HCT116 (cell line): ENCODE data around the gene PPP6R3. TPM values are rescaled to one million over a fixed set of nuclear protein-coding genes. Genes with fewer than 3 reads are reported as not detected.

Source experiments
- ATAC-seq: fragments of 200-7000 bp; cut with Tn5 transposase; 2 replicates; pipeline ENCODE4 v1.9.1; 2020; ENCODE audit warnings: mild to moderate bottlenecking, moderate library complexity
- BruUV-seq: library from RNA; stranded (reverse); fragments of 400-500 nt; replicated peaks from 2 replicates; lab custom pipeline; 2021; lab: Mats Ljungman, UMichigan
- CTCF ChIA-PET: fragments of 300-600 bp; sonication (Branson Sonifier 250); formaldehyde crosslinking; loops from one replicate; lab custom pipeline; 2021; ENCODE audit warnings: antibody characterized with exemption; lab: Charles Lee
- POLR2A ChIA-PET: fragments of 300-600, 350-600 bp; sonication (Branson Sonifier 250); formaldehyde crosslinking; loops from one replicate; lab custom pipeline; 2021; ENCODE audit warnings: antibody characterized with exemption; lab: Charles Lee
- RAD21 ChIA-PET, 2 experiments: fragments of 300-600 bp; sonication (Branson Sonifier 250); formaldehyde crosslinking; loops; one replicate each; lab custom pipeline; 2023; ENCODE audit warnings: low total read pairs in 2 of 2; ENCODE audit not compliant: uncharacterized antibody in 2 of 2, unreplicated experiment in 2 of 2, low non-redundant PET in 1 of 2; lab: Charles Lee
- DNase-seq: peaks from one replicate; pipeline ENCODE4 v3.0.0-alpha.2; 2010; ENCODE audit warnings: low read depth, low spot score
- H2AFZ ChIP-seq: fragments of 200-600 bp; shearing (Covaris generic), sonication (generic); 2 replicates; pipeline ENCODE4 v1.6.1; 2017; ENCODE audit warnings: low read depth, mixed run types, mixed read lengths, antibody characterized with exemption, low read length; ENCODE audit not compliant: poor library complexity, severe bottlenecking
- H3K27ac ChIP-seq: 2 replicates; pipeline ENCODE4 v1.5.1; 2012; ENCODE audit warnings: low read depth, low read length
- H3K27me3 ChIP-seq: fragments of 200-600 bp; sonication (generic); 2 replicates; pipeline ENCODE4 v1.6.1; 2016; ENCODE audit warnings: mixed run types, low read length, mixed read lengths; ENCODE audit not compliant: insufficient read depth
- H3K36me3 ChIP-seq, 2 experiments: fragments of 200-500 bp in 1 of 2; fragments of 200-600 bp in 1 of 2; sonication (Bioruptor generic) in 1 of 2; sonication (generic) in 1 of 2; 2 replicates each; pipeline versions ENCODE4 v1.5.1 to v1.6.1; 2014 to 2016; ENCODE audit warnings: low read length in 2 of 2, inconsistent platforms in 1 of 2, mixed read lengths in 1 of 2, mixed run types in 1 of 2; ENCODE audit not compliant: insufficient read depth in 2 of 2, control insufficient read depth in 1 of 2
- H3K4me1 ChIP-seq, 2 experiments: fragments of 200-600 bp in 1 of 2; sonication (generic) in 1 of 2; 2 replicates each; pipeline versions ENCODE4 v1.5.1 to v1.6.1; 2012 to 2017; ENCODE audit warnings: low read length in 2 of 2, inconsistent platforms in 1 of 2, mild to moderate bottlenecking in 1 of 2, mixed read lengths in 1 of 2, mixed run types in 1 of 2, moderate library complexity in 1 of 2; ENCODE audit not compliant: insufficient read depth in 2 of 2, control insufficient read depth in 1 of 2
- H3K4me2 ChIP-seq: fragments of 200-600 bp; sonication (generic); 2 replicates; pipeline ENCODE4 v1.6.1; 2017; ENCODE audit warnings: mixed run types, low read length, mixed read lengths
- H3K4me3 ChIP-seq, 2 experiments: fragments of 200-600 bp in 1 of 2; sonication (generic) in 1 of 2; replicated peaks in 1 of 2; 2 replicates each; pipeline ENCODE4 v1.5.1; 2011 to 2016; ENCODE audit warnings: low read length in 2 of 2, control low read depth in 1 of 2, low read depth in 1 of 2, mild to moderate bottlenecking in 1 of 2, mixed read lengths in 1 of 2, mixed run types in 1 of 2
- H3K79me2 ChIP-seq: fragments of 200-600 bp; sonication (generic); 2 replicates; pipeline ENCODE4 v1.6.1; 2017; ENCODE audit warnings: mild to moderate bottlenecking, mixed run types, low read length, moderate library complexity, mixed read lengths; ENCODE audit not compliant: insufficient read depth
- H3K9ac ChIP-seq: fragments of 200-600 bp; sonication (generic); 2 replicates; pipeline ENCODE4 v1.6.1; 2016; ENCODE audit warnings: low read length, mixed read lengths
- H3K9me2 ChIP-seq: fragments of 200-600 bp; sonication (generic), shearing (Covaris generic); 2 replicates; pipeline ENCODE4 v1.6.1; 2017; ENCODE audit warnings: mixed run types, mild to moderate bottlenecking, moderate library complexity; ENCODE audit not compliant: insufficient read depth
- H3K9me3 ChIP-seq, 2 experiments: fragments of 200-500 bp in 1 of 2; fragments of 200-600 bp in 1 of 2; sonication (Bioruptor generic) in 1 of 2; sonication (generic) in 1 of 2; 2 replicates each; pipeline ENCODE4 v1.6.1; 2014 to 2017; ENCODE audit warnings: low read length in 2 of 2, mixed read lengths in 2 of 2, inconsistent platforms in 1 of 2, low read depth in 1 of 2, mild to moderate bottlenecking in 1 of 2, mixed run types in 1 of 2, moderate library complexity in 1 of 2; ENCODE audit not compliant: control insufficient read depth in 1 of 2, insufficient read depth in 1 of 2
- H4K20me1 ChIP-seq: fragments of 200-600 bp; sonication (generic), shearing (Covaris generic); 2 replicates; pipeline ENCODE4 v1.6.1; 2017; ENCODE audit warnings: mixed run types, mild to moderate bottlenecking, moderate library complexity; ENCODE audit not compliant: insufficient read depth
- CEBPB ChIP-seq: IDR thresholded peaks from 2 replicates; pipeline ENCODE4 v1.6.1; 2012; ENCODE audit warnings: low read depth
- REST ChIP-seq: IDR thresholded peaks from 2 replicates; pipeline ENCODE4 v1.6.1; 2012; ENCODE audit warnings: low read depth
- TCF7L2 ChIP-seq: IDR thresholded peaks from 2 replicates; pipeline ENCODE4 v1.7.0; 2011; ENCODE audit warnings: borderline replicate concordance, inconsistent platforms; ENCODE audit not compliant: insufficient read depth, insufficient read length; ENCODE audit errors: extremely low read depth
- YY1 ChIP-seq: IDR thresholded peaks from 2 replicates; pipeline ENCODE4 v1.6.1; 2011; ENCODE audit warnings: low read length, low read depth, moderate library complexity, mild to moderate bottlenecking; ENCODE audit not compliant: insufficient replicate concordance; ENCODE audit errors: extremely low read depth
- ZNF274 ChIP-seq: fragments of 200-500 bp; sonication (Bioruptor generic); IDR thresholded peaks from 2 replicates; pipeline ENCODE4 v1.6.1; 2014; ENCODE audit warnings: mild to moderate bottlenecking, low read depth, low read length, inconsistent platforms
- intact Hi-C: fragments of 100-400 bp; cut with micrococcal nuclease; formaldehyde crosslinking; loops from 2 replicates; pipeline ENCODE4 v1.10.0; 2022
- total RNA-seq: library from RNA; stranded (reverse); gene quantifications from one replicate; pipeline ENCODE4 v1.2.1, GENCODE V29; 2021; ENCODE audit not compliant: unreplicated experiment
- TF ChIP-seq, protein P1 (sequence below): IDR thresholded peaks from 2 replicates; pipeline ENCODE4 v1.6.1; 2012
- TF ChIP-seq, protein P2 (sequence below): IDR thresholded peaks from 2 replicates; pipeline ENCODE4 v1.6.1; 2011; ENCODE audit warnings: mild to moderate bottlenecking, low read length, moderate library complexity; ENCODE audit not compliant: insufficient replicate concordance; ENCODE audit errors: extremely low read depth

The PPP6R3 gene
- total RNA-seq, 1 experiment from 2014 or later = 113 TPM

DNA sequence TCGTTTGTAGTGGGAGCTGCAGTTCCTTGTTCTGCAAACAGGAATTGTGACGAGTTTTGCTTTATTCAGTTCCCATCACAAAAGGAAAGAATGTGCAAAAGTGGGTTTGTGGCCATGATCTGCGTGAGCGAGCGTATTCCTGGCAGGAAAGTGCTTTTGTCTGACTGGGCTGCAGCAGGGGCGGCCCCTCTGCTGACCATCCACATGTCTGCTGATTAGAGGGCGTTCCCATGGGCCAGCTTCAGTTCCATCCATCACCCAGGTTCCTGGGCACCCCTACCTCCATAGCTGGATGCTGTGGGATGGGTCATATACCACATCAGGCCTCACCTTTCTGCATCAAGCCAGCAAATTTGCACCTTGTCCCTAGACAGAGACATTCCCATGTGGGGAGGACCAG lies 194.9 kb downstream of the PPP6R3 start (continued):
- no peak for TF ChIP-seq REST
- TF ChIP-seq TCF7L2 = no peak
- TF ChIP-seq, protein P1, sequence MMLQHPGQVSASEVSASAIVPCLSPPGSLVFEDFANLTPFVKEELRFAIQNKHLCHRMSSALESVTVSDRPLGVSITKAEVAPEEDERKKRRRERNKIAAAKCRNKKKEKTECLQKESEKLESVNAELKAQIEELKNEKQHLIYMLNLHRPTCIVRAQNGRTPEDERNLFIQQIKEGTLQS = no peak
- TF ChIP-seq, protein P2, sequence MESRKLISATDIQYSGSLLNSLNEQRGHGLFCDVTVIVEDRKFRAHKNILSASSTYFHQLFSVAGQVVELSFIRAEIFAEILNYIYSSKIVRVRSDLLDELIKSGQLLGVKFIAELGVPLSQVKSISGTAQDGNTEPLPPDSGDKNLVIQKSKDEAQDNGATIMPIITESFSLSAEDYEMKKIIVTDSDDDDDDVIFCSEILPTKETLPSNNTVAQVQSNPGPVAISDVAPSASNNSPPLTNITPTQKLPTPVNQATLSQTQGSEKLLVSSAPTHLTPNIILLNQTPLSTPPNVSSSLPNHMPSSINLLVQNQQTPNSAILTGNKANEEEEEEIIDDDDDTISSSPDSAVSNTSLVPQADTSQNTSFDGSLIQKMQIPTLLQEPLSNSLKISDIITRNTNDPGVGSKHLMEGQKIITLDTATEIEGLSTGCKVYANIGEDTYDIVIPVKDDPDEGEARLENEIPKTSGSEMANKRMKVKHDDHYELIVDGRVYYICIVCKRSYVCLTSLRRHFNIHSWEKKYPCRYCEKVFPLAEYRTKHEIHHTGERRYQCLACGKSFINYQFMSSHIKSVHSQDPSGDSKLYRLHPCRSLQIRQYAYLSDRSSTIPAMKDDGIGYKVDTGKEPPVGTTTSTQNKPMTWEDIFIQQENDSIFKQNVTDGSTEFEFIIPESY = no peak
- TF ChIP-seq YY1 = no peak
- TF ChIP-seq ZNF274 = no peak

GRCh38 chr11:68655806-68656205 lies 195.3 kb downstream of the PPP6R3 start:
- no peaks in the 10 kb centered on the region for H3K27me3 ChIP-seq
- H3K27ac ChIP-seq = no peak overlapping the region
- DNase-seq = no peak
- no peaks in the 10 kb centered on the region for H3K36me3 ChIP-seq
- TF ChIP-seq CEBPB = no peak
- H2AFZ ChIP-seq = no peak overlapping the region
- no peak overlapping the region for H3K9ac ChIP-seq
- no peak for ATAC-seq
- H3K4me2 ChIP-seq = no peak overlapping the region
- no peaks in the 10 kb centered on the region for H3K9me2 ChIP-seq
- ChIA-PET POLR2A (no interaction called here), CTCF (no interaction called here), RAD21 (no interaction called here)
- H3K79me2 ChIP-seq = no peaks in the 10 kb centered on the region
- no peaks in the 10 kb centered on the region for H3K4me1 ChIP-seq
- H4K20me1 ChIP-seq = no peaks in the 10 kb centered on the region
- H3K9me3 ChIP-seq = no peaks in the 10 kb centered on the region
- no peak overlapping the region for H3K4me3 ChIP-seq
- intact Hi-C loops = no loop called here
- BruUV-seq = no TSS peak
